ENCODE data around the gene TTPAL.
A peak's percentile ranks its signal among the peaks of the same experiment; 100 is the strongest.

The TTPAL gene

DNA sequence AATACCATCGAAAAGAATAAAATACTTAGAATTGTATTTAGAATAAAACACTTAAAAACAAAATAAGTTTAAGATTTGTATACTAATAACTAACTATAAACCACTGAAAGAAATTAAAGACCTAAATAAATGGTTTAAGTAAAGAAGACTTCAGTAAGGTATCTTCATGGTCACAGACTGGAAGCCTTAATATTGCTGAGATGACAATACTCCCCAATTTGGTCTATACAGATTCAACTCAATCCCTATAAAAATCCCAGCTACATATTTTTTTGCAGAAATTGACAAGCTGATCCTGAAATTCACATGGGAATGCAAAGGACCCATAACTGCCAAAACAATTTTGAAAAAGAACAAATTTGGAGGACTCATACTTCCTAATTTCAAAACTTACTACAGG is 27.3 kb downstream of the TTPAL start:
- no peak for DNase-seq

DNA sequence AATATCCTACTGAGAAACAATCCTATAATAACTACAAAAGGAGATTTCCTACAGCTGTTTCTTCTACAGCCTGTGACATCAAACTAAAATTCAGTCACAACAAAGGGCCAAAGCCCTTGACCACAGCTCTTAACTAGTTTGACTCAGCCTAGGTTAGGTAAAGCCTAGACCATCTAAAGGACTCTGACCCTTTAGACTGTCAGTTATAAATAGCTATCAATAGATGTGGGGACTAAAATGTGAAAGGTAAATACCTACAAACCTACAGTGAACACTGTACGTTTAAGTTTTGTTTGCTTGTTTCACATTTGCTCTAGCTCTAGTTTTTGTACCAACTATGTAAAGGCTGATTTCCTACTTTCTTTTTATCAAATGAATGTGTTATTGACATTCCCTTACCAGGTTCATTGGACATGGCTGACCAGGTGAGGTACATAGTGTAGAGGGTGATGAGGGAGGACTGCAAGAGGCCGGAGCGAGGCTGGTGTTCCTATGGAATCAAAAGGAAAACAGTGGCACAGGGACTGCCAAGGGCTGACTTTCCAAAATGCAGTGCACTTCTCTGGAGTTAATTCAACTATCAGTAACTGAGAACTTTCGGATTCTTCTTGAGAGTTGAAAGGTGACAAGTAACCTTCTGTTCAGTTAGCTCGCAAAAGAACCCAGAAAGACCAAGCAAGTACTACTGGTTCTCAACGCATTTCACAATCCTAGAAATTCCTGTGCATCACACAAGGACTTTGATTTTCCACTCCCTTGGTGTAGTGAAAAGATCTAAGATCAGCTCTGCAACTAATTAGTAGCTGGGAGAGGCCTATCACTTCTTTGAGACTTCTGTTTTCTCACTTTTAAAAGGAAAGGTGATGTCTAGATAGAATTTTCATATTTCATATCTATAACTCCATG is 29.0 kb downstream of the TTPAL start:
- DNase-seq, result no peak

DNA sequence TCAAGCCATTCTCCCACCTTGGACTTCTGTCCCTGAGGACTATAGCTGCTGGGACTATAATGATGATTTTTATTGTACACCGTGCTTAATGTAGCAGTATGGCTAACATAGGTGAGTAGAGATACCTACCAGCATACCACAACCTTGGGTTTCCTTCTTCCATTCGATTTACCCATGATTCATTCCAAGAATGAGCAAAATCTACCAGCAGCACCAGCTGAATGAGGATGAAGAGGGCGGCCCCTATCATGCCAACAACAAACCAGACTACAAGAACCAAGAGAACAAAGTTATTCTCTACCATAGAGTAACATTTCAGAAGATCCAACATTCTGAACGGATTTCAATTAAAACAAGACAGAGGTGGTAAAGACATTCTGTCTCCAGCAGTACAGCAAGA is 34.1 kb downstream of the TTPAL start:
- no peak for DNase-seq

DNA sequence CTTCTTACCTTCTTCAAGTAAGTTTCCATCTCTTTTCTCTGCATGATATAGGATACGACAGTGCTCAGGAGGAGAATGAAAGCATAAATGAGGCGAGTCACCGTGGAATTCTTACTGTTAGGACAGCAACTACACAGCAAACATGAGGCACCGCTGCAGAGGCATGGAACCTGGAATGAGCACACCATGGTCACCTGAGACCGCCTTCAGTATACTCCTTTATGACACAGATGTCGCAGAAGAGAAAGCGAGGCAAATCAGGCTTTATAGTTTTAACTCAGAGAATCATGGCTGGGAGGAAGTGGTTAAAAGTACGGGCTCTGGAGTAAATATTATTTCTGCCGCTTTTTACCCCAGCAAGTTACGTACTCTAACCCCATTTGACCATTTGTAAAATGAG is 38.2 kb downstream of the TTPAL start:
- no peak for DNase-seq

DNA sequence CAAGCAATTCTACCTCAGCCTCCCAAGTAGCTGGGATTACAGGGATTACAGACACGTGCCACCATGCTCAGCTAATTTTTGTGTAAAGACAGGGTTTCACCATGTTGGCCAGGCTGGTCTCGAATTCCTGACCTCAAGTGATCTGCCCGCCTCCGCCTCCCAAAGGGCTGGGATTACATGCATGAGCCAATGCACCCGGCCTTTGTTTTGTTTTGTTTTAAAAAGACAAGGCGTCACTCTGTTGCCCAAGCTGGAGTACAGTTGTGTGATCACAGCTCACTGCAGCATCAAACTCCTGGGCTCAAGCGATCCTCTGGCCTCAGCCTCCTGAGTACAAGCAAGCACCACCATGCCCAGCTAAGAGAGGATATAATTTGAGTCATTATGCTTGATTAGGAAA is 40.8 kb downstream of the TTPAL start:
- no peak for DNase-seq

DNA sequence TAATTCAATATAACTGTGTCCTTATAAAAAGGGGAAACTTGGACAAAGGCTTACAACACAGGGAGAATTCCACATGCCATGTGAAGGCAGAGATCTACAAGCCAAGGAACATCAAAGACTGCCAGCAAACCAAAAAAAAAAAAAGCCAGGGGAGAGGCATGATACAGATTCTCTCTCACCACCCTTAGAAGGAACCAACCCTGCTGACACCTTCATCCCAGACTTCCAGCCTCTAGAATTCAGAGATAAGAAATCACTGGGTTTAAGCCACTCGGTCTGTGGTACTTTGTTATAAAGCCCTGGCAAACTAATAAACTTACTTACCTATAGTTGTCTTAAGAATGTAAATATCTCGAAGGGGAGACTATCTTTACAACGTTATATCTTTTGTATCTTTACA is 41.8 kb downstream of the TTPAL start:
- no peak for DNase-seq

DNA sequence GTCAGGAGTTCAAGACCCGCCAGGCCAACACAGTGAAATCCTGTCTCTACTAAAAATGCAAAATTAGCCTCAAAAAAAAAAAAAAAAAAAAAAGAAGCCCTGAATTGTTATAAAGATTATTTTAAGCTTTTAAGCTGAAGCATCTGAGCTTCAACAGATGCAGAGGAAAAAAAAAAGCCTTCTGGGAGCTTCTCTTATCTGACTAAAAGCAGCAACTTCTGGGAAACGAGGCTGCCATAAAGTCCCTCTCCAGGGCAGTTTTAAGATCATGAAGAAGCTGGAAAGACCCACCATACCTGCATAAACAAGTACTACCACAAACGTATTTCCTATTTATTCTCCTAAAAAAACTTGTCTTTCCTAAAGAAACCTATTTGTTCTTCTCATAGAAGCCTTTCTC is 42.6 kb downstream of the TTPAL start:
- no peak for DNase-seq

DNA sequence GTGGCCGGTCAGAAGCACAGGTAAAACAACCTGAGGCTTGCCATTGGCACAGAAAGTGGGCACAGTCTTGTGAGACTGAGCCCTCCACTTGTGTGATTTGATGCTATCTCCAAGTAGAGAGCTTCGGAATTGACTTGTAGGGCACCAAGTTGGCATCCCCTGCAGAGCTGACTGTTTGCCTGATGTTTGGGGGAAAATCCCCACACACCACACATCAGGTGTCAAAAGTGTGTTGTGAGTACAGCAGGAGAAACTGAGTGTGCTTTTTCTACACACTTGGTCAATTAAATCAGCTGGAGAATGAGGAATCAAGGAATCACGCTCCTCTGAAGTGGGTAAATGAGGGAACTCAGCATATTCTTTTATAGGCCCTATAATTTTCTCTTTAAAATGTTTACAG is 45.2 kb downstream of the TTPAL start:
- DNase-seq, result no peak

DNA sequence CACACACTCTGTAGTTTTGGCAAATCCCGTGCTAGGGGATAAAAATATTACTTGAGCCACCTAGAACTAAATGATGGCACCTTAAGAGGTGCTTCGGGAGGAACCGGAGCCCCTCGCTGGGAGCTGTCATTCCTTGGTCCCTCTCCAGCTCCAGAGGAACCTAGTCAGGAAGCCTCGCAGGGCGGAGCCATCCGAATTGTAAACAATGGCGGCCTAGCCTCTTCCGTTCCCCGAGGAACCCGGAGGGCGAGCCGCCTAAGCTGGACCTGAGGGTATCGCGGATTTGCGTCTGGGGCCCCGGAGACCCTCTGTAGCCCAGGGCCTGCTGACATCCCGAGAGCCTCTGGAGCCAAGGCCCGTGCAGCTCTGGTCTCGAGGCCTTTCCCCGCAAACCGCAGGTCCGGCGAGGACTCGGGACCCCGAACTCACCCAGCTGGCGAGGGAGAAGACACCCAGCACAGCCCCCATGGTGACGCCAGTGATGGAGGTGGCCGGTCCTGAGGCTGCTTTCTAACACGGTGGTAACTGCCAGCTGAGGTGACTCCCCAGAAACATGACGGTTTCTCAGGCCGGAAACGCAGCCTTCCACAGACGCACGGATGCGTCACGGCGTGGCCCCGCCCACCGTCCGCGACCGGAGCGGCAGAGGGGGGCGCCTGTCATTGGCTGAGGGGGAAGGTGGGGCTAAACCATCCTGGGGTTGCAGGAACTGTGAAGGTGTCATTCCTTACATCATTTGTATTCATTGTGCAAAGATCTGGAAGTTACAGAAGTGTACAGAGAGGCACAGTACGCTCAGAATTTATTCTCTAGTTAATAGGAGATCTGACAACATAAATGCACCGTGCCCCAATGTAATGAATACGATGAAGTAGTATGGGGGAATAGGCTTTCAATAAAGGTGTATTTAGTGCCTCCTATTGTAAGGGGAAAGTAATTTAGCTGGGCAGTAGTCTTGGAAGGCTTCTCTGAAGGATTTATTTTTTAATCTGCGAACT is 46.1 kb downstream of the TTPAL start, which contains the start of gene SERINC3:
SERINC3 (minus strand) TSS at position 587 of the 998 bp plus-strand sequence; CDS start at position 468, 119 bp downstream.
- peak; percentile 54 for DNase-seq

DNA sequence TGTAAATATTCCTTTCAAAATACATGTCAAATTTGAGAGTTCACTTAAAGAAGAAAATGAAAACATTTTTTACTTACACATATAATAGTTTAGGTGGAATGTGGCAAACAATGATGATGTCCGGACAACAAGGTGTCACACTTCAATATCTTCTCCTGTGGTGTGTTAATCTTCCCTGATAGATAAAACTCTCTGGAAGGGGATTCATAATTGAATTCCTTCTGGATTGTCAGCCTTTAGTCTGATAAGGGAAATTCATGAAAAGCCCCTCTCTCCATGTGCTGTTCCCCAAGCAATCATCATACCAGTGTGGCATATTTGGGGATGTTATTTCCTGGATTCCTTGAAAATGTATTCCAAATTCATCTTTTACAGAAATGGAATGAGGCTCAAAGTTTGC is 47.2 kb downstream of the TTPAL start:
- DNase-seq, result no peak

DNA sequence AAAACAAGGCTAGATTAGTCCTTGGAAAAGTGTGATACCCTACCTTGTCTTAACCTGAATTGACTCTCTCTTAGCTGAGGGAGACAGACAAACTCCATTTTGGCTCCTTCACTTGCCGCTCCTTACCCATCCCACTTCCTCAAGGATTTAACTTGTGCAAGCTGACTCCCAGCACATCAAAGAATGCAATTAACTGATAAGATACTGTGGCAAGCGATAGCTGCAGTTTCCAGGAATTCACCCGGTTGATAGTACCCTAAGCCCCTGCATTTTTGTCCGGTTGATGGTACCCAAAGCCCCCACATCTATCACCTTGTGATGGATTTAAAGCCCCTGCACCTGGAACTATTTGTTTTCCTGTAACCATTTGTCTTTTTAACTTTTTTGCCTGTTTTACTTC is 48.1 kb downstream of the TTPAL start:
- DNase-seq, result no peak

DNA sequence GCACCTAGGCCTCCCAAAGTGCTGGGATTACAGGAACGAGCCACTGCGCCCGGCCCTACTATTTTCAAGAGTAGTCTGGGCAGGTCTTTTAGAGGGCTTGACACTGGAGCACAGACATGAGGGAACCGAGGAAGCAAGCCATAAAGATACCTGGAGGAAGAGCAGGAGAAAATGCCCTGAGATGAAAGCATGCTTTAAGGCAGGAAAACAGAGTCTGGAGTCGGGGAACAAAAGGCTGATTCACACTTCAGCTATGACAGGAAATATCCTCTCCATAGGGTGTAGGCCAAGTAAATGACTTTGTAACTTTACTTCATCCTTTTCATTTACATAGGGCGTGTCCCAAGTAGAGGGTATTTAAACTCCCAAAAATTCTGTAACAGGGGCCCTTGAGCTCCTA is 50.5 kb downstream of the TTPAL start:
- DNase-seq, result no peak

DNA sequence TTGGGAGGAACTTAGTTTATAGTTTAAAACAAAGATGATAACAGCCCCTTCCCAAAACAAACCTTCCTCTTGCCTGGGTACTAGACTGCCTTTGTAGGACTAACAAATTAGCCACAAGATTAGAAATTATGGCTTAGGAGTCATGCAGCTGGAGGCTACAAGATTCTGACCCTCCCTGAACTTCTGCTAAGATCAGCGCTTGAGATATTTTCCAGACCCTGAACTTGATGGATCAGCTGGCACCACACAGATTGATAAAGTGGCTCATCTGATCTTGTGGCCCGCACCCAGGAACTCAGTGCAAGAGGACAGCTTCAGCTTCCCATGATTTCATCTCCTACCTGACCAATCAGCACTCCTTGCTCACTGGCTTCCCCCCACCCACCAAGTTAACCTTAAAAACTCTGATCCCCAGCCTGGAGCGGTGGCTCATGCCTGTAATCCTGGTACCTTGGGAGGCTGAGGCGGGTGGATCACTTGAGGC is 52.1 kb downstream of the TTPAL start:
- DNase-seq, result no peak

DNA sequence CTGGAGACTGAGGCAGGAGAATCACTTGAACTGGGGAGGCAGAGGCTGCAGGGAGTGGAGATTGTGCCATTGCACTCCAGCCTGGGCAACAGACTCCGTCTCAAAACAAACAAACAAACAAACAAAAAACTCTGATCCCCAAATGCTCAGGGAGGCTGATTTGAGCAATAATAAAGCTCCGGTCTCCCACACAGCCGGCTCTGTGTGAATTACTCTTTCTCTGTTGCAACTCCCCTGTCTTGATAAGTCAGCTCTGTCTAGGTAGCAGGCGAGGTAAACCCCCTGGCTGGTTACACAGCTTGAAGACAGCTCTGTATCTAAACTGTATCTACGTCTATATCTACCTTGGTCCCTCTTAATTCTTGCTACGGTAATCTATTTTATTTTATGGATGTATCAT is 52.6 kb downstream of the TTPAL start:
- no peak for DNase-seq

DNA sequence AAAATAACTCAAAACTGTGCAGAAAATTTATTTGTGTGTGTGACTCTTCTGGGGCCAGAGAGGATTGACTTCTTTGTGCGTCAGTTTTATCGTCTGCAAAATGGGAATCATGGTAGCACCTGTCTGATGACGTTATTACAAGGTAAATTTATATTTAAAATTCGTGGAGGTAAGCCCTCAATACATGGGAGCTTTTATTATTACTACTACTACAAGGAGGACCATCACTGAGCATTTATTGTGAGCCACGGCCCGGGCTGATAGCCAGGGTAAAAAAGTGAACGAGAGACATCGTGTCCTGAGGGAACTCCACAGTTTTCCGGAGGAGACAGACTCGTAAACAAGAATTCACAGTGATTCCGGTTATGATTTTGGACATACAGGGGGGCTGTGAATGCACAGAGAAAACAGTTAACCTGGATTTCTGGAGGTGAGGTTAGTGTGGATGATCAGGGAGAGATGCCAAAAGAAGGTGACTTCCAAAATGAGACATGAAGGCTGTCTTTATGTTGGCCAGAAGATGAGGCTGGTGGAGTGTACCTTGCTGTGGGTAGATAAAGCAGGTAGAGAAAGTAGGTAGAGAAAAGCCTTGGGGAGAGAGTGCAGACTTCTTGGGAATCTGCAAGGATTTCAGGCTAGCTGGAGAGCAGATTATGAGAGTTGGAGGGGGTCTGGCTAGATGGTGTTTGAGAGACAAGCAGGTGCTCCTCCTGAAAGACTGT is 56.7 kb downstream of the TTPAL start:
- no peak for DNase-seq

DNA sequence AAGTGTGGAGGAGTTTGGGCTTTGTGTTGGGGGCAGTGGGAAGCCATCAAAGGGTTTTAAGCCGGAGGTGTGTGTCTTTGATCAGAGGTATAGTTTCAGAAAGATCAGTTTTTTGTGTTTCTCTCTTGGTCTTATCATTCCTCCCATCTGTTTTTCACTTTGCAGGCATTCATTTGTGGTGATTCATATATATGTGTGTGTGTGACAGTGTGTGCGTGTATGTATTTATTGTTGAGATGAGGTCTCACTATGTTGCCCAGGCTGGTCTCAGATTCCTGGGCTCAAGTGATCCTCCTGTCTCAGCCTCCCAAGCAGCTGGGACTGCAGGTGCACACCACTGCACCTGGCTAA is 57.3 kb downstream of the TTPAL start:
- DNase-seq, result no peak

DNA sequence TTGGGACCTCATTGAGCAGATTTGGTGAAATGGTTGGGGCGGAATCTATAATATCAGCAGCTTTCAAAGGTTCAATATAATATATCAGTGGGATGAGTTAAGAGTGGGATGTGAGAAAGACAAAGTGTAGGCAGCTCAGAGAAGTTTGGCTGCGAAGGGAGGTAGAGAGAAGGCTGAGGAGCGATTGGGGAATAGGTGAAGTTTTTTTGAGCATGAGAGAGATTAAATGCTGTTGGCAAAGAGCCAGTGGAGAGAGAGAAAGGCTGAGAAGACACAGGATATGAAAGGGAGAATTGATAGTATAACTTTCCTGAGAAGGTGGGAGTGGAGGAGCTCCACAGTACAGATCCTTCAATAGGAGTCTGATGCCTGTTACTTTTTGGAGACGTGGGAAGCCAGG is 58.3 kb downstream of the TTPAL start:
- DNase-seq, result no peak

DNA sequence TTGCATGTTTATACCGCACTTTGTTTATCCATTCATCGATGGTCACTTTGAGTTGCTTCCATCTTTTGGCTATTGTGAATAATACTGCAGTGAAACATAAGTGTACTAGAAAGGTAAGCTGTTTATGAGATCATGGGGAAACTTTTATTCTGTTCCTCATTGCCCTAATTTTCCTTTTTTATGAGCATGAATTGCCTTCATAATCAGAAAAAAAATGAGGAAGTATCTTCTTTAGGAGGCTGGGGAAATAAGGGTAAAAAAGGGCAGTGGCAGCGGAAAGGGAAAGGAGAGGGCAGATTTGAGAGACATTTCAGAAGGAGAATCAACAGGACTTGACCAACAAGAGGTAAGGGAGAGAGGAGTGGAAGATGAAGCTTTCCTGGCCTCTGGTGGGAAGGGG is 60.5 kb downstream of the TTPAL start:
- no peak for DNase-seq

DNA sequence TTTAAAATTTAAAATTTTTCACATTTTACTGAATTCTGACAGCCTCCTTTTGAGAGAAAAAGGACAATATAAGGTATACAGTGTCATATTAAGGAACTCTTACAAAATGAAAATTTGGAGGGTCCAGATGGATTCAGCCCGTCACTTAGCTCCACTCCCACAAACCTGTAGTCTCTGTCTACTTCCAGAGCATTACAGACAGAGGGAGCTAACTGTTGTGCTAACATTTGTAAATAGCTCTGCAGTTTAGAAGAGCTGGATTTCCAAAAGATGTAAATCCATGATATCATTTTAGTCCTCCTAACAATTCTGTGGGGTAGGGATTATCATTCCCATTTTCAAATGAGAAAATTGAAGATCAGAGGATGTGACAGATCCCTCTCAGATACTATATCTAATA is 62.3 kb downstream of the TTPAL start:
- no peak for DNase-seq

DNA sequence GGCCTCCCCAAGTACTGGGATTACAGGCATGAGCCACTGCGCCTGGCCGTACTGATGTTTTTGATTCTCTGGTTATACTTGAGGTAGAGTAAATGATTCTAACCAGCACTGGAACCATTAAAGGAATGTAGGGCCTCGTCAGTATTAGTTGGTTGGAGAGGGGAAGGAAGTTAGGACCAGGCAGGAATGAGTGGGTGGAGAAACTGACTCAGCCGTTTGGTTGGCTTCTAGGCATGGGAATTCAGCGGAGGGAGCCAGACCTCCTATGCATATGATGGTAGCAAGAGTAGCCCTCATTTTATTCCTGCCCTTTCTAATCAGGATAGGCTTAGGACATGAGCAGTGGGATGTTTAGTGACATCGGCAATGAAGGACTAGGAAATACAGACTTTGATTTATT is 65.2 kb downstream of the TTPAL start:
- no peak for DNase-seq

DNA sequence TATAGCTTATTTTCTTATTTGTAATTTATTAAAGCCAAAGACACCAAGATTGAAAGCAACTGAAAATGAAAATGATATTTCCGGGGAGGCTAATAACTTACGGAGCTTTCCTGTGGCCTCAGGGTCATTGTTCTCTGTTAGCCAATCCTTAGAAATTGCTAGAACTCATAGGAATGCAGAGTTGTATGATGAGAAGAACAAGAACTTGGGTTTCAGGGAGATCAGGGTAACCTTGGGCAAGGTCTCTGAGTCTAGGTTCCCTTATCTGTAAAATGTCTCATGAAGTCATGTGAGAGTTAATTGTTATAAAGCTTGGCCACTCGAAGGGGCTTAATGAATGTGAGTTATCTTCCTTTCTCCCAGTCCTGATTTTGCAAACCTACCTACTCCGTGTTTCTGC is 66.3 kb downstream of the TTPAL start:
- no peak for DNase-seq

DNA sequence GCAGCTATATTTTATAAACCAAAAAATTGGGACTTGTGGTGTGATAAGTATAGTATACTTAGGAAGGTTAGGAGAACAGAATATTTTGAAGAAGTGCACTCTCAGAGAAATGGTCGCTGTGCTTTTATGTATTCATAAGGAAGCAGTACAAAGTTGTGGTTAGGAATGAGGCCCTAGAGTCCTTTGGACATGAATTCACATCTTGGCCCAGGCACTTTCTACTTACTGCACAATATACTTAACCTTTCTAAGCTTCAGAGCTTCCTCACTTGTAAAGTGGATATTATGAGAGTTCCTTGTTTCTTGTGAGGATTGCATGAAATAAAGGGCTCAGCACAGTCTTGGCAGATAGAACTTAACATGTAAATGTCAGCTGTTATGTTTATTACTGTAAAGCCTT is 67.2 kb downstream of the TTPAL start:
- DNase-seq, result no peak

DNA sequence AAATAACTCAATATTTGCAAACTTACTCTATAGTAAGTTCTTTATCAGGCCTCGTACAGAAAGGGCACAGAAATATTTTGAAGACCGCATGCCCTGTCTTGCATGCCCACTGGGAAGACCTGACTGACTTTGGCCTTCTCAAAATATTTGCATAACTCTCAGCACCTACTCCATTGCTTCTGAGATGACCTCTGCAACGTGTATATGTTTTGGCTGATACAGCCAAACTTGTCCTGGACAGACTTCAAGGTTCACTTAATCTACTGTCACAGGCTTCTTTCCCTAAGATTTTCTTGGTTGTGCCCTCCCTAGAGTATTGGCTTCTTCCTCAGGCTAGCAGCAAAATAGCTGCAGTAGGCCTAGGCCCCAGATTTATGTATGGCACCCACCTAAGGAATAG is 67.7 kb downstream of the TTPAL start:
- no peak for DNase-seq
